ENCODE results near the gene ZNF547.
A peak's percentile ranks its signal among the peaks of the same experiment; 100 is the strongest.

ZNF547 gene

DNA sequence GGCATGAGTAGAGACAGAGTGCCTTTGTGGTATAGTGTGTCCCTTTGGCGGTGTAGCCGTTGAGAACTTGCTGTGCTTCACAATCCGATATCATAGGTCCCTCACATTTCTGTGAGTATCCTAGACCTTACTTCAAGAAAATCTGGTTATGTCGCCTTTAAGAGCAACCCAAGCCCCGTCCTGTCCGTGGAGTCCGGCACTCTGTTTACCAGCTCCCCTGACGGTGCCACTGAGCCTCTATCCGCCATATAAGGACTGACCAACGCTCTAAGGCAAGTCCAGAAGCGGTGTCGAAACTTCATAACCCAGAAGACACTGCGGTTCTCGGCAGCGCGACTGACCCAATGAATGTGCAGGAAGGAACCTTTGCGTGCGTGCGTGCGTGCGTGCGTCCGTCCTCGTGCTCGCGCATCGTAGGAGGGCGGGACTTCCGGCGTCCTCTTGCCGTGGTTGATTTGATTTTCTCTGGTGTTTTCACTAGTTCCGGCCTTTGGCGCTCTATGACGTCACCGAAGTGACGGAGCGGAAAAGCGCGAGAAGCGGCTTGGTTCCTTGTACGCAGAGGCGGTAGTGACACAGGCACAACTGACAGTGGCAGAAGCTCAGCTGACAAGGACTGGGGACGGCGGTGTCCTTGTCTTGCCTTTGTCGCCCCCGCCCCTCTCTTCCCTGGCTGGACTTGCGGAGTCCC lies at the start of gene ZNF547, which contains the start of gene TRAPPC2B:
Gene ZNF547 (plus strand): TSS at position 555 of the 691 bp plus-strand sequence. CDS start 5,005 bp downstream, outside the sequence.
Gene TRAPPC2B (plus strand): TSS at position 555 of the 691 bp plus-strand sequence. CDS start 1,283 bp downstream, outside the sequence.
- DNase-seq (ENCODE audit: low read depth in 2 of 2) = peak; percentile 92 to 96

DNA sequence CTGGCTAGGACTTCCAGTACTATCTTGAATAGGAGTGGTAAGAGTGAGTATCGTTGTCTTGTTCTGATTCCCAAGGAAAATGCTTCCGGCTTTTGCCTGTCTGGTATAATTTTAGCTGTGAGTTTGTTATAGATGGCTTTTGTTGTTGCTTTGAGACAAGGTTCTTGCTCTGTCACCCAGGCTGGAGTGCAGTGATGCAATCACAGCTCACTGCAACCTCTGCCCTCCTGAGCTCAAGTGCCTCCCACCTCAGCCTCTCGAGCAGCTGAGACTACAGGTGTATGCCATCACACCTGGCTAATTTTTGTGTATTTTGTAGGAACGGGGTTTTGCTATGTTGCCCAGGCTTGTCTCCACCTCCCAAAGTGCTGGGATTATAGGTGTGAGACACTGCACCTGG lies 49.2 kb upstream of the ZNF547 start:
- DNase-seq (ENCODE audit: low read depth in 2 of 2) = no peak

DNA sequence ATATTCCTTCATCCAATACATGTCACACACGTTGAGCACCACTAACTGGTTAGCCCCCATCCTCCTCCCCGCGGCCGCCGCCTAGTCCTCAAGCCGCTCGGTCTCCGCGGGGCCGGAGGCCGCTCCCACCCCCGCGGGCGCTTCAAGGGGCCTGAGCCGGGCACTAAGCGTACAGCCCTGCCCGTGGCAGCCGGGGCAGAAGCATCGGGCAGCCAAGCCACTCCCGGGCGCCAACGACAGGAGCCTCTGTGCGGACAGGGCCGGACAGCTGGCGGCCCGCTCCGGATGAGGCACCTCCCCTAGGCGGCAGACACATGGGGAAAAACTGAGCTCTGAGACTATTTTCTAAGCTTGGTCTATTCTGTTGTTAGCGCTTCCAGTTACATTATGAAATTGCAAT lies 45.8 kb upstream of the ZNF547 start:
- no peak for DNase-seq (ENCODE audit: low read depth in 2 of 2)

DNA sequence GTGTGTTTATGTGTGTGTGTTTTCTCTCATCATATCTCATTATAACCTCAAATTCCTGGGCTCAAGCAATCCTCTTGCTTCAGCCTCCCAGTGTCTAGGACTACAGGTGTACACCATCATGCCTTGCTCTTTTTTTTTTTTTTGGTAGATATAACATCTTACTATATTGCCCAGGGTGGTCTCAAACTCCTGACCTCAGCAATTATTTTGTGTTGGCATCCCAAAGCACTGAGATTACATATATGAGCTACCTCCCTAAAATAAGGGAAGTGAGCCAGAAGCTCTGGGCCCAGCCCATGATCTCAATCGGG lies 43.5 kb upstream of the ZNF547 start:
- no peak for DNase-seq (ENCODE audit: low read depth in 2 of 2)

DNA sequence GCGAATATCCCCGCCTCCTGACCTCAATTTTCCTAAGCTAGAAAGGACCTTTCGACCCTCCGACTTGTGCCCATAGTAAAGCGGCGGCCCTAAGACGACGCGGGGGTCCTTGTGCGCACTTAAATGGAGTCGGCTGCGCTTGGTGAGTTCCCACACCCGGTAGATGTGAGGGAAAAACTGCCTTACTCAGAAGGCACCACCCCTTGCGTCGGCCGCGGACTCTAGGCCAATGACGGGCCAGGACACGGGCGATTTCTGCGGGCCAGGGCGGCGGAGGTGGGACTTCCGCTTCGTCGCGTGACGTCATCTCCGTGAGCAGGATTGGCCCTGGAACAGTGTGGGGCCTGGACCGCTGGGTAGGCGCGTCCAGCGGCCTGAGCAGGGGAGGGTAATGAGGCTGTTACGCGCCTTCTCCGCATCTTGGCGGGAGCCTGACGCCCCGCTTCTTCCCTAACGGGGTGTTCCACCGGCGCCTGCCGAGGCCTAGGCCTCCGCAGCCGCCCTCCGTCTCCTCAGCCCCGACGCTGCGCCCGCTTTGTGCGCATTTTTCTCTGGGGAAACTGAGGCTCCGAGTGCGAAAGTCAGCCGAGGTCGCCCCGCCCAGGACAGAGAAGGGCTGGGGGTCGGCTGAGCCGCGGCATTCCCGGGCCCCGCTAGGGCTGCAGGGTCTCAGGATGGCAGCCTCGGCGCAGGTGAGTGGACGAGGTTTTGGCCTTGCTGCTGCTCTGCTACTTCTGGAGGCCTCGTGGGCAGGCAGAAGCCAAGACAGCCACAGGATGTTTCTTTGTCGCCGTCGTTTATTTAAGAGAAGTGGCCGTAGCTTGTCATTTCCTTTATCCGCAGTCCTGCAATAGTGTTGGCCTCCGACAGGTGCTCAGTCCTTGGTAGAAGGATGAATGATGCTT lies 42.9 kb upstream of the ZNF547 start, which contains the start of gene ZNF543:
Gene ZNF543 (plus strand): TSS at position 293 of the 905 bp plus-strand sequence. CDS start 382 bp downstream, at position 675.
- peak; percentile 90 for DNase-seq (ENCODE audit: low read depth in 2 of 2)

DNA sequence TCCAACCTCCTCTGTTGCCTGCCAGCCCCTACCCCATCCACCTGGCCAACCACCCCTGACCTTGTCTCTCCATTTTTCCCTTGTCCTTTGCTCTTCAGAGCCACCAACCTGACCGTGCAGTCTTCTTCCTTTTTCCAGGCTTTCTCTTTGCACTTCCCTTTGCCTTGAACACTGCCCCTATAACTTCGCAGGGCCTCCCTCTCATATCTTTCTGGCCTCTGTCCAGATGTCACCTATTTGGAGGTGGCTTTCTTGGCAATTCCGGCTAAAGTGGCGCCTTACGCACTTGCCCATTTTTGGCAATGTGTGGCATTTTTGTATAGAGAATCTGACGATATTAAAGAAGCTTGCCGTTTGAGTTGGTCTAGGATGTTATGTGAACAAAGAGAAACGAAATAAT lies 42.2 kb upstream of the ZNF547 start:
- DNase-seq (ENCODE audit: low read depth in 2 of 2) = no peak

DNA sequence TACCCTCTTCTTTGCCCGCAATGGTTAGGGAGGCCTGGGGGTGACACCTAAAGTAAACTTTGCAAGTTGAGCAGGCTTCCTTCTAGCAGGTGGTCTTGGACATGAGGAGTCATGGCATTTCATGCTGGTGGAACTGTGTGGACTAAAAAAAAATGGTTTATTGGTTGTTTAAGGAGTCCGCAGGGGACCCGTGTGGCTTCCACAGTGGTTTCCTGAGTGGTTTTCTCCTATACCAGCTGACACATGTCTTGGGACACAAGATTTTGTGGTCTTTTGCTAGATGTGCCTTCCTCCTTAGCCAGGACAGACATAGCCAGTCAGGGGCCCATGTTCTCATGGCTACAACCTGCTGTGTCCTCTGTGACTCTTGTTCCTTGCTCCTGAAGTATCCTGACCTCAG lies 41.6 kb upstream of the ZNF547 start:
- DNase-seq (ENCODE audit: low read depth in 2 of 2) = no peak

DNA sequence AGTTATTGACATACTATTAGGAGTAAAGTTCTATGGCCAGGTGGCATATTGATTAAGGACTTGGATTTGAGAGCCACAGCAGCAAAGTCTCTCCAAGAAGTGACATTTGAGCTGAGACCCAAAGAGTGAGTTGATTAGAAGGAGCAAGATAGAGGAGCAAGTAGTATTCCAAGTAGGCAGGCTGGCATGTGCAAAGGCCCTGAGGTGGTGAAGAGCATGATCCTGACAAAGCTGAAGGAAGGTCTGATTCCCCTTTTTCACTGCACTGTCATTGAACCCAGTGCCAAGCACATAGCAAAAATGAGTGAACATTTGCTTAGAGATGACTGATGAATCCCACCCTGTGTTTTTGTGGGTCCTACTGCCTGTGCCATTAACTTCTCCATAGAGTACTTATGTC lies 38.4 kb upstream of the ZNF547 start:
- no peak for DNase-seq (ENCODE audit: low read depth in 2 of 2)

DNA sequence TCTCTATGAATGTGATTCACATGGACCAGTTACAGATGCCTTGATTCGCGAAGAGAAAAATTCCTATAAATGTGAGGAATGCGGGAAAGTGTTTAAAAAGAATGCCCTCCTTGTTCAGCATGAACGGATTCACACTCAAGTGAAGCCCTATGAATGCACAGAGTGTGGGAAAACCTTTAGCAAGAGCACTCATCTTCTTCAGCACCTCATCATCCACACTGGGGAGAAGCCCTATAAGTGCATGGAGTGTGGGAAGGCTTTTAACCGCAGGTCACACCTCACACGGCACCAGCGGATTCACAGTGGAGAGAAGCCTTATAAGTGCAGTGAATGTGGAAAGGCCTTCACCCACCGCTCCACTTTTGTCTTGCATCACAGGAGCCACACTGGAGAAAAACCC lies 35.4 kb upstream of the ZNF547 start:
- DNase-seq (ENCODE audit: low read depth in 2 of 2) = no peak

DNA sequence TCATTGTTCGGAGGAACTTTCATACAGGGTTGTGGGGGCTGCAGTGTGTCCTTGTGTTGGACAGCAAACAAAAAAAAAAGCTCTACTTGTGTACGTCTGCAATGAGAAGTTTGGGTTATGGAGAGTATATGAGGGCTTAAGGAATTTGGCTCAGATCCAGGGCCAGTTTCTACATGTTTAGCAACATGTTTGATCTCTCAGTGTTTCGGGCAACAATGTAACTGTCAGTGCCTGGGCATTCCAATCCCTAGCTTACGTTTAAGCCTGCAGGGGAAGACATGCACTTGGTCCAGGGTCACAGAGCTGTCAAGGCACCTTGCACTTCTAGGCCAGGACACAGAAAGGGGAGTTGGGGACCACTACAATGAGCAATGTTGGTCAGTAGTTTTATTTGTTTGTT lies 29.2 kb upstream of the ZNF547 start:
- no peak for DNase-seq (ENCODE audit: low read depth in 2 of 2)

DNA sequence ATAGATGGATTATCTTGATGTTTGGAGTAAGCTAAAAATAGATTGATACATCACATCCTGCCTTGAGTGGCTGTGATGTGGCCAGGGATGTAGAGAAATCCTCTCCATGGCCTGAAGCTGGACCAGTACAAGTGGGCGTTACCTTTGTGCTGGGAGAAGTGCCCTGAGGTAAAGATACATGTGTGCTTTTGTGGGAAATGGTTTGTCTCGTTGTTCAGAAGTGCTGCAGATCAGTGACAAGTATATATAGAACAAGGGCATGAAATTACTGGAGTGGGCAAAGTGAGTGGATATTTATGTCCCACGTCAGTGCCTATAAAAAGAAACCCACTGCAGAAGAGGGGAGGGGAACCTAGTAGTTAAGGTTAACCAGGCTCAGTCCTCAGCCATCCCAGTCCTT lies 24.5 kb upstream of the ZNF547 start:
- no peak for DNase-seq (ENCODE audit: low read depth in 2 of 2)

DNA sequence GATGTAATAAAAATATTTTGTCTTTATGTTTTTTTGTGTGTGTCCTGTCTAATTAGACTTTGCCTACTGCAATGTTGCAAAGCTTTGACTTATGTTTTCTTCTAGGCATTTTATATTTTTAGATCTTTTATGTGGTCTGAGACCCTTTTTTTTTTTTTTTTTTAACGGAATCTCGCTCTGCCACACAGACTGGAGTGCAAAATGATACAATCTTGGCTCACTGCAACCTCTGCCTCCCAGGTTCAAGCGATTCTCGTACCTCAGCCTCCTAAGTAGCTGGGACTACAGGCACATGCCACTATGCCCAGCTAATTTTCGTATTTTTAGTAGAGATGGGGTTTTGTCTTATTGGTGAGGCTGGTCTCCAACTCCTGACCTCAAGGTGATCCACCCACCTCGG lies 20.8 kb upstream of the ZNF547 start:
- no peak for DNase-seq (ENCODE audit: low read depth in 2 of 2)

DNA sequence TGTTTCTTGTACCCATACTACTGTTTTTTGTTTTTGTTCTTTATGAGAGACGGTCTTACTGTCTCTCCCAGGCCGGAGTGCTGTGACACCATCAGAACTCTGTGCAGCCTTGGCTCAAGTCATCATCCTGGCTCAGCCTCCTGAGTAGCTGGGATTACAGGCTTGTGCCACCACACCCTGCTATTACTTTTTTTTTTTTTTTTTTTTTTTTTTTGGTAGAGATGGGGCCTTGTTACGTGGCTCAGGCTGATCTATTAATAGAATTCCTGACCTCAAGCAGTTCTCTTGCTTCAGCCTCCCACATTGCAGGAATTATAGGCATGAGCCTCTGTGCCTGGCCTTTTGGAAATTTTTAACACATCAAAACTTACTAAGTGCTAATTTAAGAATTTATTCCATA lies 15.2 kb upstream of the ZNF547 start:
- DNase-seq (ENCODE audit: low read depth in 2 of 2) = no peak

DNA sequence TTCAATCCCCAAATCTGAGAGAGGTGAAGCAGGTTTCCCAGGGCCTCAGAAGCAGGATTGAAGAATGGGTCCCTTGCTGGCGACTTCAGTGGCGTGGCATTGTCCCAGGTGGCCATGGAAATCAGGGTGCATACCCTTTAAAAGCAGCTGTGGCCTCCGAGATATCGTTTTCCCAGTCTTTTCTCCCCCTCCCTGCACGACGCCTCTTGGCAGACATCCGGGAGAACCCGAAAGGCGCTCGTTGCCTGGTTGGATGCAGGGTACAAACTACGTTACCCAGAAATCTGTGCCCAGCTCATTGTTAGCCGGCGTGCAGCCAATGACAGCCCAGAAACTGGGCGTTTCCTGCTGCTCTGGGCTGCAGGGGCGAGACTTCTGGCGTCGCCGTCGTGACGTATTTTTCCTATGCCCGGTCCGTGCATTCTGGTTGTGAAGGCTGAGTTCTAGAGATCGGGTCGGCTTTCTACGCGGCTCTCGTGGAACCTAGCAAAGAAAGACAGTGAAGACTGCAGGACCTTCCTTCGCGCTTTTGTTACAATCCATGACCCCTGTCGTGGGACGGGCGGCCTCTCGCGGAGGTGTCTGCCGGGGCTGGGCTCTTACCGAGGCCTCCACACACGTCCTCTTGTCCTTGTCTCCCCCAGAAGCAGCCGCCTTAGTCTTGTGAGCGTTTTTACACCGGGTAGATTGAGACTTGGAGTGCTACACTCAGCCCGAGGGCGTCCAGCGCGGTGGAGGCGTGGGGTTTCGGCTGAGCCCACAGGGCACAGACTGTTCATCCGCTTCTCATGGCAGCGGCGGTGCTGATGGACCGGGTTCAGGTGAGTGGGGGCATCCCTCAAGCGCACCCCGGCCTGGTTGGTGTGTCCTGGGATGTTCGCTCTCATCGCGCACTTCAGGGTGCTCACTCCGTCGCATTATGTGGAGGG lies 12.2 kb upstream of the ZNF547 start, which contains the start of gene ZNF304:
Gene ZNF304 (plus strand): TSS at position 395 of the 929 bp plus-strand sequence. CDS start 394 bp downstream, at position 789.
- peak; percentile 64 to 80 for DNase-seq (ENCODE audit: low read depth in 2 of 2)

DNA sequence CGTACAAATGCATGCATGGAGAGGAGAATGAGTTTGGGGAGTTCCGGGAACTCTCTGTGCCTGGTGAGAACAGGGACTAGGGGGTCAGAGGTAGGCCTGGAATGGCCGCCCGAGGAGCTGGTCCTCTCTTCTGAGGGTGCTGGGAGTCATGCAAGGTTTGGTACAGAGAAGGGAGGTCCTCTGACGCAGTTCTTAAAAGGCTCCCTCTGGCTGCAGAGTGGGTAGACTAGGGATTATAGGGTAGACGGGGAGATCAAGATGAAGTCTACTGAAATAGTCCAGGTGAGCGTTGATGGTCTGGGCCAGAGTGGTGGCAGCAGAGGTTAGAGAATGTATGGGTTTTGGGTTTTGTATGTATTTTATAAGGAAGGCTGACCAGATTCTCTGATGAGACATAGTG lies 11.5 kb upstream of the ZNF547 start:
- no peak for DNase-seq (ENCODE audit: low read depth in 2 of 2)

DNA sequence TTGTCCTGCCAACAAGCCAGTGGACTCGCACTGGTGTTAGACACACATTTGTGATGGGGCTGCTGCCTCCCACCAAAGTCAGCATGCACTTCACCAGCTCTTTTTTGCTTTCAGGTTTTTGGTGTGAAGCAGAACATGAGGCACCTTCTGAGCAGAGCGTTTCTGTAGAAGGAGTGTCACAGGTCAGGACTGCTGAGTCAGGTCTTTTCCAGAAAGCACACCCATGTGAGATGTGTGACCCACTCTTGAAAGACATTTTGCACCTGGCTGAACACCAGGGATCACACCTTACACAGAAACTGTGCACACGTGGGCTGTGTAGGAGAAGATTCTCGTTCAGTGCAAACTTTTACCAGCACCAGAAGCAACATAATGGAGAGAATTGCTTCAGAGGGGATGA lies 7.4 kb upstream of the ZNF547 start:
- no peak for DNase-seq (ENCODE audit: low read depth in 2 of 2)

DNA sequence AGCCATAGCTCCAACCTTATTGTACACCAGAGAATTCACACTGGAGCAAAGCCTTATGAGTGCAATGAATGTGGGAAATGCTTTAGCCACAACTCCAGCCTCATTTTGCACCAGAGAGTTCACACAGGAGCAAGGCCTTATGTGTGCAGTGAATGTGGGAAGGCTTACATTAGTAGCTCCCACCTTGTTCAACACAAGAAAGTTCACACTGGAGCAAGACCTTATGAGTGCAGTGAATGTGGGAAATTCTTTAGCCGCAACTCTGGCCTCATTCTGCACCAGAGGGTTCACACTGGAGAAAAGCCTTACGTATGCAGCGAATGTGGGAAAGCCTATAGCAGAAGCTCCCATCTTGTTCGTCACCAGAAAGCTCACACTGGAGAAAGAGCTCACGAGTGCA lies 5.9 kb upstream of the ZNF547 start:
- no peak for DNase-seq (ENCODE audit: low read depth in 2 of 2)

DNA sequence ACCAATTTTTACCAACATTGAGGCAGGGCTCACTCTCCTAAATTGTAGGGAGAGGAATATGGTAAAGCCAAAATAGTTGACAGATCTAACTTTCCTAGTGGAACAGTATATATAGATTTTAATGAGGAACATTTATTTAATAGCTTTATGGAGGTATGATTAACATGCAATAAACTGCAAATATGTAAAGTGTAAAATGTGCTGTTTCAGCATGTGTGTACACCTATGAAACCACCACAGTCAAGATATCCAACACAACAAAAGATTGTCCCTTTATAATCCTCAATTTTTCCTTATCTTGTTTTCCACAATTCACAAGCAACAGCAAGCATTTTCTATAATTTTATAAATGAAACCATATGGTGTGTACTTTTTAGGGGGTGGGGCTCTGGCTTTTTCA lies 4.1 kb upstream of the ZNF547 start:
- DNase-seq (ENCODE audit: low read depth in 2 of 2) = no peak

DNA sequence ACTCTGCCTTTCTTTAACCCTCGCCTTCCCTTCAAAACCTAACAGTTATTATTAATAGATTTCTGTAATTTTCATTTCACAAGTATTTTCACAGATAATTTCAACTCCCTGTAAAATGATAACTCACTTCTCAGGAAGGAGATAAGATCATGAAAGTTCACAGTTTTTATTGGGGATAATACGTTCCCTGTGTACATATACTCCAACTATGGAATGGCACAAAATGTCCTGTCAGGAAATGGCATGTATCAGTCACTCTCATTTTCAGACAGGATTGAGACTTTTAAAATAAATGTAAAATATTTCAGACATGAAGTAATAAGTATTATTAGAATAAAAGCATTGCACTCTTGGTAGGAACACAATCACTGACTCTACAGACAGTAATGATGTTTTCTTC lies 932 bp upstream of the ZNF547 start:
- DNase-seq (ENCODE audit: low read depth in 2 of 2) = no peak

DNA sequence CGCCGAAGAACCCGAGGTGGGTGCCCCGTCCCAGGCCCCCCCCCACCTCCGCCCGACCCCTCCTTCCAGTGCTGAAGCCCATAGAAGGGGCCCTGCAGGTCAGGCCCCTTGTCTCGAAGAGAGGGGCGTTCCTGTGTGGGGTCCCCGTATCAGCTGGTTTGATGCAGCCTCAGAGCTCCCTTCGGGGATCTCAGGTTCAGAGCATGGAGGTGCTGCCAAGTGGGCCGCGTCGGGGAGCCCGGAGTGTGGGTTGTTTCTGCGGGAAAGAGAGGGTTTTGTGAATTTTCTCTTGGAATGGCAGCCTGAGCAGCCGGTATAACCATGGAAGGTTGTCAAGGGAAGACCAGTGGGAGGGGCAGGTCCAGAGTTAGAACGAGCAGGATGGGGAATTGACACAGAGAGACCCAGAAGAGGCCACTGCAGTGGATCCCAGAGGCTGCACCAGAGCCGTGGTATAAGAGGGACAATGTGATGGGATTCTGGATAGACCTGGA lies 384 bp downstream of the ZNF547 start:
- no peak for DNase-seq (ENCODE audit: low read depth in 2 of 2)

DNA sequence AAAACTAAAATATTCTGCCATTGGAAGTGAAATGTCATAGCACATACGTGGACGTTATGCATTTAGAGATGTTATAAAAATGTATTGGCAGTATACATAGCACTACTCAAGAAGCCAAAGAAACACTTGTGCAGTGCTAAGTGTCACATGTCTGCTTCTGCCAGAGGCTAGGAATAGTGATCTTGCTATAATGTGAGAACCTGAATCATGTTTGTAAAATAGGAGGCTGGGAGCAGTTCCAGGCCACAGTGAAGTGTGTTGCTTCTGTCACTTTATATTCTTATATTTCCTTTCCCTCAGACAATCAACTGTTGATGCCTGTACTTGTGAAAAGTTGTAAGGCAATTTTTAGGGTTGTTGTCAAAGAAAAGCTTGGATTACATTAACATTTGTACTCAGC lies 3.4 kb downstream of the ZNF547 start:
- DNase-seq (ENCODE audit: low read depth in 2 of 2) = no peak

DNA sequence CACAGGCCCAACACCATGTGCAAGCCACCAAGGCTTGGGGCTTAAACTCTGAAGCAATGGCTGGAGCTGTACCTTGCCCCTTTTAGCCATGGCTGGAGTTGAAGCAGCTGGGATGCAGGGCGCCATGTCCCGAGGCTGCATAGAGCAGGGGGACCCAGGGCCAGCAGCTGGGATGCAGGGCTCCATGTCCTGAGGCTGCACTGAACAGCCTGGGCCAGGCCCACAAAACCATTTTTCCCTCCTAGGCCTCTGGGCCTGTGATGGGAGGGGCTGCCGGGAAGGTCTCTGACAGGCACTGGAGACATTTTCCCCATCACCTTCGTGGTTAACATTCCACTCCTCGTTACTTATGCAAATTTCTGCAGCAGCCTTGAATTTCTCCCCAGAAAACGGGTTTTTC lies 10.8 kb downstream of the ZNF547 start:
- no peak for DNase-seq (ENCODE audit: low read depth in 2 of 2)
